Measurements from ENCODE around the gene MAD1L1.

DNA sequence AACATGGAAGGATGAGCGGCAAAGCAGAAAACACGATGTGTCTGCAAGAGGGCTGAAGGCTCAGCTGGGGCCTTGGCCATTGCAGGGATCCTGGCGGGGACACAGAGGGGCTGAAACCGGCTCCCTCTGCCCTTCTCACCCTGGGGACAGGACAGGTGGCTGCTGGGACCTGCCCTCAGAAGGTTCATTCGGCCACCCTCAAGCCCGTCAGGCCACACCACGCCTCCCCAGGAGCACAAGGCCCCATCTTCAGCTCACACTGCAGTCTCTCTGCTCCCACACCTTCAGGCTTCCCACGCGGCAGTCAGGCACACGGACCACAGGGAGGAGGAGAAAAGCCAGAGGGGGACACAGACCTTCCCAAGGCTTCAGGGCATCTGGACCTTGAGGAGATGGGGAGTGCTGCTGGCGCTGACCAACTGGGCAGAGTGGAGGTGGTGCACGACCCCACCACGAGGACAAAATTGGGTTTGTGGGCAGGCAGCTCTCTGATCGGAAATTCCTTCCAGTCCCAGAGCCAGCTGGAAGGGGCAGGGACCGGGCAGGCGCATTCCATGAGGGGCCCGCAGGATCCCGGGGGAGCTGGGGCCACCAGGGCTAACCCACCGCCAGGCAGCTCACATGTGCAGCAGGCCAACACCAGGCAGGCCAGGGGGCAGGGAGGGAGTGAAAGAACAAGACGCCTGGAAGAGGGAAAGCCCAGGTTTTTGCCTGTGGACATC, 104.0 kb downstream of the MAD1L1 start:
- TF ChIP-seq CEBPB (IDR thresholded peaks at IDR 0.05; ENCODE audit: low read depth, low read length) (no peak), MXI1 (IDR thresholded peaks at IDR 0.05; ENCODE audit: borderline replicate concordance, low read depth, low read length) (no peak)
